H54 (cell line): Measurements from ENCODE around the gene CHN1.

Experiments
- DNase-seq: peaks from one replicate; pipeline ENCODE4 v3.0.0; 2011; ENCODE audit warnings: low spot score, mixed read lengths; ENCODE audit not compliant: insufficient read length
- FAIRE-seq: peaks from 3 replicates; lab custom pipeline; 2011; peaks lifted over from hg19 to GRCh38; lab: Jason Lieb, UNC
- POLR2A ChIP-seq: IDR thresholded peaks from 2 replicates; pipeline ENCODE4 v1.6.1; 2011; ENCODE audit warnings: low read depth, mild to moderate bottlenecking, low read length

Gene CHN1

GRCh38 chr2:174841350-174841749 is 163.8 kb downstream of the CHN1 start:
- no peak for DNase-seq
- no peak for FAIRE-seq
- TF ChIP-seq POLR2A, result no peak

- DNase-seq (no peak), FAIRE-seq (no peak)
- no peak for TF ChIP-seq POLR2A
These were observed 164.7 kb downstream of the CHN1 start for GRCh38 chr2:174840436-174840835.

- DNase-seq, result no peak
- TF ChIP-seq POLR2A, result no peak
- no peak for FAIRE-seq
These were observed 165.5 kb downstream of the CHN1 start for GRCh38 chr2:174839662-174840061.

- FAIRE-seq, result no peak
- TF ChIP-seq POLR2A, result no peak
- no peak for DNase-seq
These were observed 168.2 kb downstream of the CHN1 start for GRCh38 chr2:174836995-174837390.

GRCh38 chr2:174836377-174836994 is 168.7 kb downstream of the CHN1 start:
- TF ChIP-seq POLR2A, result no peak
- peak; percentile 42 for DNase-seq
- FAIRE-seq, result peak; percentile 96

- DNase-seq (no peak), FAIRE-seq (peak; percentile 87)
- TF ChIP-seq POLR2A, result no peak
These were observed 169.4 kb downstream of the CHN1 start for GRCh38 chr2:174835797-174836255.

- TF ChIP-seq POLR2A, result no peak
- DNase-seq (no peak), FAIRE-seq (no peak)
These were observed 171.4 kb downstream of the CHN1 start for GRCh38 chr2:174833737-174834136.

GRCh38 chr2:174830561-174830960 is 174.6 kb downstream of the CHN1 start:
- TF ChIP-seq POLR2A, result no peak
- FAIRE-seq (no peak), DNase-seq (no peak)

GRCh38 chr2:174829550-174829949 is 175.6 kb downstream of the CHN1 start:
- TF ChIP-seq POLR2A, result no peak
- DNase-seq (no peak), FAIRE-seq (no peak)

GRCh38 chr2:174827371-174828369 is 177.5 kb downstream of the CHN1 start:
- peak; percentile 20 for FAIRE-seq
- DNase-seq, result no peak
- no peak for TF ChIP-seq POLR2A

GRCh38 chr2:174826051-174826450 is 179.1 kb downstream of the CHN1 start:
- no peak for DNase-seq
- peak; percentile 38 for FAIRE-seq

GRCh38 chr2:174824068-174824467 is 181.1 kb downstream of the CHN1 start:
- FAIRE-seq (no peak), DNase-seq (no peak)
- no peak for TF ChIP-seq POLR2A

More at GRCh38 chr2:174826051-174826450, 179.1 kb downstream of the CHN1 start:
- no peak for TF ChIP-seq POLR2A

- FAIRE-seq, result no peak
- TF ChIP-seq POLR2A, result no peak
- DNase-seq, result no peak
These were observed 183.6 kb downstream of the CHN1 start for GRCh38 chr2:174821628-174822027.

GRCh38 chr2:174820361-174820760 is 184.8 kb downstream of the CHN1 start:
- FAIRE-seq (no peak), DNase-seq (no peak)
- TF ChIP-seq POLR2A, result no peak

GRCh38 chr2:174815526-174815925 is 189.7 kb downstream of the CHN1 start:
- FAIRE-seq, result no peak
- no peak for TF ChIP-seq POLR2A
- no peak for DNase-seq
